Glutamatergic neuron (in vitro differentiated cells): ENCODE measurements around the gene IFITM10. TPM values are rescaled to one million over a fixed set of nuclear protein-coding genes. Genes with fewer than 3 reads are reported as not detected.

Experiments
- DNase-seq: peaks from one replicate; pipeline ENCODE4 v3.0.0; 2022
- H3K27ac Mint-ChIP-seq: one replicate; pipeline ENCODE4 v1.8.0; 2020; ENCODE audit warnings: mild to moderate bottlenecking, mixed read lengths, inconsistent platforms; ENCODE audit not compliant: unreplicated experiment
- H3K27me3 Mint-ChIP-seq: one replicate; pipeline ENCODE4 v1.8.0; 2020; ENCODE audit warnings: mild to moderate bottlenecking, moderate library complexity, mixed read lengths, inconsistent platforms; ENCODE audit not compliant: unreplicated experiment
- H3K36me3 Mint-ChIP-seq: one replicate; pipeline ENCODE4 v1.8.0; 2020; ENCODE audit warnings: mild to moderate bottlenecking, mixed read lengths, inconsistent platforms; ENCODE audit not compliant: unreplicated experiment
- H3K4me1 Mint-ChIP-seq: one replicate; pipeline ENCODE4 v1.8.0; 2020; ENCODE audit warnings: mild to moderate bottlenecking, low read depth, mixed read lengths, inconsistent platforms; ENCODE audit not compliant: unreplicated experiment
- H3K4me3 Mint-ChIP-seq: one replicate; pipeline ENCODE4 v1.8.0; 2020; ENCODE audit warnings: mild to moderate bottlenecking, mixed read lengths, inconsistent platforms; ENCODE audit not compliant: unreplicated experiment
- H3K9me3 Mint-ChIP-seq: one replicate; pipeline ENCODE4 v1.8.0; 2020; ENCODE audit warnings: mild to moderate bottlenecking, moderate library complexity, mixed read lengths, inconsistent platforms; ENCODE audit not compliant: unreplicated experiment
- total RNA-seq: library from RNA; stranded (reverse); fragmentation: NEBNext Ultra II Directional; extraction: Animal tissue kit (Norgen Biotek cat#: 25700); gene quantifications from one replicate; pipeline ENCODE4 v1.2.1, GENCODE V29; 2021; ENCODE audit not compliant: unreplicated experiment
- TF ChIP-seq, protein P1 (sequence below): fragments of 200-600 bp; sonication (generic); IDR thresholded peaks from one replicate; pipeline ENCODE4 v1.5.0; 2021; ENCODE audit not compliant: partially characterized antibody, unreplicated experiment

The IFITM10 gene
- total RNA-seq, 1 donor from 2014 or later, result 5.4 TPM

DNA sequence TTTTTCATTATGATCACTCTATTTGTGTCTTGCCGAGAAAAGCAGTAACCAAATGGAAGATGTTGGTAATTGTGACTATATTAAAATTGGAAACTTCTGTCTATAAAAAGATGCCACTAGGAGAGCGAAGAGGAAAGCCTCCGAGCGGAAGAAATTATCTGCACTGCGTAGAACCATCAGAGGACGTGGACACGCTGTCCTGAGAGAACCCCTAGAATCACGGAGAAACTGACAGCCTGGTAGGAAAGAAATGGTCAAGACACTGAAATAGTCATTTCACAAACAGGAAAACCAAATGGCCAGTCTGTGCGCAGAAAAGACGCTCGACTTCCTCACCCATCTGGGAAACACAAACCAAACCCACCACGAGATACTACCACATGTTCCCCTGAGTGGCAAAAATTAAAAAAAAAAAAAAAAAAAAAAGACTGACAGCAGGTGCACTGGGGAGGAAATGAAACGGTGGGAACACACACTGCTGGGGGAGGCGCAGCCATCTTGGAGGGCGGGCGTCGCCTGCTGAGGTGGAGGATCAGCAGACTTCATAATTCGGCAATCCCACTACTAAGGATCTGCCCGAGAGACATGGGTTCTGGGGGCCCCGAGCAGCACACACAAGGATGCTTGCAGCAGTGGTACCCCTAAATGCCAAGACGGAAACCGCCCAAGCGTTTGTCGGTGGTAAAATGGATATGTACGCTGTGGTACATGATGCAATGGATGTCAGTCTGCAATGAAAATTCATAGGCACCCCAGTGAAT lies 21.3 kb downstream of the IFITM10 start:
- Mint-ChIP-seq H3K4me3 (no peak overlapping the region), H3K27ac (no peak overlapping the region), H3K27me3 (peaks cover 24% of the 10 kb centered on the region), H3K9me3 (peaks cover 6% of the 10 kb centered on the region), H3K4me1 (peaks cover 14% of the 10 kb centered on the region), H3K36me3 (no peaks in the 10 kb centered on the region)
- DNase-seq, result no peak
- TF ChIP-seq, protein P1, sequence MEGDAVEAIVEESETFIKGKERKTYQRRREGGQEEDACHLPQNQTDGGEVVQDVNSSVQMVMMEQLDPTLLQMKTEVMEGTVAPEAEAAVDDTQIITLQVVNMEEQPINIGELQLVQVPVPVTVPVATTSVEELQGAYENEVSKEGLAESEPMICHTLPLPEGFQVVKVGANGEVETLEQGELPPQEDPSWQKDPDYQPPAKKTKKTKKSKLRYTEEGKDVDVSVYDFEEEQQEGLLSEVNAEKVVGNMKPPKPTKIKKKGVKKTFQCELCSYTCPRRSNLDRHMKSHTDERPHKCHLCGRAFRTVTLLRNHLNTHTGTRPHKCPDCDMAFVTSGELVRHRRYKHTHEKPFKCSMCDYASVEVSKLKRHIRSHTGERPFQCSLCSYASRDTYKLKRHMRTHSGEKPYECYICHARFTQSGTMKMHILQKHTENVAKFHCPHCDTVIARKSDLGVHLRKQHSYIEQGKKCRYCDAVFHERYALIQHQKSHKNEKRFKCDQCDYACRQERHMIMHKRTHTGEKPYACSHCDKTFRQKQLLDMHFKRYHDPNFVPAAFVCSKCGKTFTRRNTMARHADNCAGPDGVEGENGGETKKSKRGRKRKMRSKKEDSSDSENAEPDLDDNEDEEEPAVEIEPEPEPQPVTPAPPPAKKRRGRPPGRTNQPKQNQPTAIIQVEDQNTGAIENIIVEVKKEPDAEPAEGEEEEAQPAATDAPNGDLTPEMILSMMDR, result no peak

DNA sequence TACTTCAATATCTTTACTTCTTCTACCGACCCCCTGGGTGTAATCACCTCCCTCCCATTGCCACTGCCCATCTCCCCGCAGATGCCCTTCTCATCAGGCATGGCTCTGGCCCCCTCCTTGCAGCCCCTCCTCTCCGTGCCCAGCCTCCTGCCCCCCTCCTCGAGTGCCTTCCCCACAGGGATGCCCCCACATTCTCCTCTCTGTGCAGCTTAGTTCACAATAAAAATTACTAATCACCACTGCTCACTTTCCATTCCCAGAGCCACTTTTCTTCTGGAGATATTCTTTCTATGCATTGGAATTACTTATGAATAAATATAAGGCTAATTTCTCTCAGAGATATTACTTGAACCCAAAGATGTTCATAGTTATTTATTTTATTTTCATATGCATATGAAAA lies 22.1 kb downstream of the IFITM10 start:
- TF ChIP-seq, protein P1, result no peak

DNA sequence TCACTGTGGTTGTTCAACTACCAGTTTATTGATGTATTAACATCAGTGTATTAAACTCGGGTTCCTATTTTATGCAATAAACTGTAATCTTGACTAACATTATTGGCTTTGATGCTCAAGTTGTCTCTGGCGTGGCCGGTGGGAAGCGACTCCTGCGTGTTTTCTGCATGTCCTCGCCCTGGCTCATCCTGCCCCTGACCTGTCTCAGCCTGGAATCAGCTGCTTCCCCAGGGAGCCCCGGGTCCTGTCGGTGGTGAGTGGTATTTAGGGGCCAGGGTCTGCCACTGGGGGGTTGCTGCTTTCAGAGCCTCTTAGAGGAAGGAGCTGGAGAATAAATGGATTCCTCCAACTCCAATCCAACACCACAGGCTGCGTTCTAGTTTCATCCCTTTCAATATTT lies 22.5 kb downstream of the IFITM10 start:
- no peaks in the 10 kb centered on the region for H3K36me3 Mint-ChIP-seq
- H3K27me3 Mint-ChIP-seq, result peaks cover 20% of the 10 kb centered on the region
- TF ChIP-seq, protein P1, result no peak
- H3K4me3 Mint-ChIP-seq, result no peak overlapping the region
- peaks cover 14% of the 10 kb centered on the region for H3K4me1 Mint-ChIP-seq
- no peak for DNase-seq
- peaks cover 3% of the 10 kb centered on the region for H3K9me3 Mint-ChIP-seq
- no peak overlapping the region for H3K27ac Mint-ChIP-seq

More for the DNA sequence above, 22.1 kb downstream of the IFITM10 start:
- Mint-ChIP-seq H3K27me3 (peaks cover 20% of the 10 kb centered on the region), H3K4me3 (no peak overlapping the region), H3K27ac (no peak overlapping the region), H3K9me3 (peaks cover 3% of the 10 kb centered on the region), H3K36me3 (no peaks in the 10 kb centered on the region), H3K4me1 (peaks cover 14% of the 10 kb centered on the region)
- DNase-seq, result no peak

DNA sequence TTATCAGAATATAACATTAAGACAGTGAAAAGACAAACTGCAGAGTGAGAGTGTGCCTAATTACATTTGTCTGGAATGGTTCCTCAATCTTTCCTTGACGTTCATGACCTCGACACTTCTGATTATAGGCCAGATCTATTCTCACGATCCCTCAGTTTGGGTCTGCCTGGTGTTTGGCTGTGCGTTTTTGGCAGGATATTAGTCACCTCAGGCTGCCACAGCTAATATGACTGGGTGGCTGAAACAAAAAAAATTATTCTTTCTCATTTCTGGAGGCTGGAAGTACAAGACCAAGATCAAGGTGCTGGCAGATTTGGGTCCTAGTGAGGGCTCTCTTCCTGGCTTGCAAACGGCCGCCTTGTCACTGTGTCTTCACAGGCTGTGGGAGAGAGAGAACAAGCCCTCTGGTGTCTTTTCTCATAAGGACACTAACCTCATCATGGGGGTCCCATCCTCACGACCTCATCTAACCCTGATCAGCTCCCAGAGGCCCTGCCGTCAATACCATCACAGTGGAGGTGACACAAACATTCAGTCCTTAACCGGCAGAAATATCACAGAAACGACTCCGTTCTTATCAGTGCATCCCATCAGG lies 23.2 kb downstream of the IFITM10 start:
- Mint-ChIP-seq H3K4me1 (peaks cover 12% of the 10 kb centered on the region), H3K36me3 (no peaks in the 10 kb centered on the region), H3K9me3 (peaks cover 2% of the 10 kb centered on the region), H3K27ac (no peak overlapping the region), H3K27me3 (peaks cover 17% of the 10 kb centered on the region), H3K4me3 (no peak overlapping the region)
- DNase-seq, result no peak
- TF ChIP-seq, protein P1, result no peak

DNA sequence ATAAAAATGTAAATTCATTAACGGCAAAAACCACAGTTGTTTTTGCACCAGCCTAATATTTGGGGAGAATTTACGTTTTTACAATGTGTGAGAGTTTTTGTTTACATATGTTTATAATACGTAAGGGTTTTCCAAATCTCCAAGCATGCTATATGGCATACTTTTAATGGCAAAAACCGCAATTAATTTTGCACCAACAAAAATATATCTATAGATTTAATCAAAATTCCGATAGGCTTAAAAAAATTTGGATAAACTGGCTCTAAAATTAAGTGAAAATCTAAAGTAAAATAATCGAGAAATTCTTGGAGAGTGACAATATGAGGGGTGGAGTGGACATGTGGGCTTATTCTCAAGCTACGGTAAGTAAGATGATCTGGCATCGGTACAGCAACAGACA lies 30.6 kb downstream of the IFITM10 start:
- Mint-ChIP-seq H3K4me1 (no peaks in the 10 kb centered on the region), H3K9me3 (peaks cover 1% of the 10 kb centered on the region), H3K27ac (peak overlapping the region; percentile 1), H3K27me3 (peaks cover 9% of the 10 kb centered on the region), H3K4me3 (no peak overlapping the region), H3K36me3 (peaks cover 4% of the 10 kb centered on the region)
- TF ChIP-seq, protein P1, result no peak
- no peak for DNase-seq
